NCI-H1105 treated with DMSO at 0.1 percent for 48 hours (cell line): ENCODE results near the gene AMY2A.
"Not testable (repeated sequence)": the region's sequence is repeated elsewhere in the genome, so short reads cannot be mapped to it uniquely, and the experiment has no call there.

Source experiments
- DNase-seq: peaks from one replicate; lab custom pipeline; 2025; lab: John Stamatoyannopoulos, UW

Gene AMY2A

GRCh38 chr1:103616994-103617477 lies at the start of gene AMY2A:
AMY2A (plus strand) TSS chr1:103617427; CDS start chr1:103617441, 14 bp downstream.
- DNase-seq = not testable (repeated sequence)

GRCh38 chr1:103569493-103569892 lies 47.7 kb upstream of the AMY2A start:
- no peak for DNase-seq

DNA sequence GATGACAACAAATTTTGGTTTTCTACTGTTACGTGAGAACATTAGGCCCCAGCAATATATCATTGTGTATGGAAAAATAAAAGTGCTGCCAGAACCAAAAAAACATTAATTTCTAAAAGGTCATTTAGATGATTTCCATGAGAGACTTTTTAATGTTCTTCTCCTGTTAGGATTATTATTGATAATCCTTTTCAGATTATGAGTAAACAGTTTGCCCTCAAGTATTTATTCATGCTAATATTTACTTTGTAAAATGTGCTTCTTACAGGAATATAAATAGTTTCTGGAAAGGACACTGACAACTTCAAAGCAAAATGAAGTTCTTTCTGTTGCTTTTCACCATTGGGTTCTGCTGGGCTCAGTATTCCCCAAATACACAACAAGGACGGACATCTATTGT lies 45.9 kb upstream of the AMY2A start, which contains the start of gene AMY2B:
Gene AMY2B (plus strand): TSS at position 301 of the 400 bp plus-strand sequence. CDS start 14 bp downstream, at position 315.
- not testable (repeated sequence) for DNase-seq

DNA sequence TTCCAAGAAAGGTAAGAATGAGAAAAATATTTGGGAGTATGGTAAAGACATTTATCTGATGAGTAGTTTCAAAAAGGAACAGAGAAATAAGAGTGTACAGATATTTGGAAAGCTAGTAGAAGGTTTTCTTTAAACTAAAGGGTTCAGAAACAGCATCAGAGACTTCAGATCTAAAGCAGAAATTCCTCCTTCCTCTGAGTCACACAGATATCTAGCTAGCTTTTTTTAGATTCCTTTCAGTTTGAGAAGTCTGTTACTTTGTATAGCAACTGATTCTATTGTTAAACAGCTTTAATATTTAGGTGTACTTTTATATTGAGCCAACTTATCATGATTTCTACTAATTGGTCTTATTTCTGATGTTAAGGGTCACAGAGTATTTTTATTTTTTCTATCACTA lies 41.2 kb upstream of the AMY2A start:
- DNase-seq = no peak

DNA sequence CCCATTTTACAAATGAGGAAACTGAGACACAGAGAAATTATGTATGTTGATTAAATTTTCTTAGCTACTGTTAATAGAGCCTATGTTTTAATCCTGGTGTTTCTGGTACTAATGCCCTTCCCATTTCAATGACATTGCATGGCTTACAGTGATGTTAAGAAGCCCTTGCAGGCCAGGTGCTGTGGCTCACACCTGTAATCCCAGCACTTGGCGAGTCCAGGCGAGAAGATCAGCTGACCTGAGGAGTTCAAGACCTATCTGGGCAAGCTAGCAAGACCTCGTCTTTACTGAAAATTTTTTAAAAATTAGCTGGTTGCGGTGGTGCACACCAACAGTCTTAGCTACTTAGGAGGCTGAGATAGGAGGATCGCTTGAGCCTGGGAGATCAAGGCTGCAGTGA lies 40.4 kb upstream of the AMY2A start:
- DNase-seq = not testable (repeated sequence)

DNA sequence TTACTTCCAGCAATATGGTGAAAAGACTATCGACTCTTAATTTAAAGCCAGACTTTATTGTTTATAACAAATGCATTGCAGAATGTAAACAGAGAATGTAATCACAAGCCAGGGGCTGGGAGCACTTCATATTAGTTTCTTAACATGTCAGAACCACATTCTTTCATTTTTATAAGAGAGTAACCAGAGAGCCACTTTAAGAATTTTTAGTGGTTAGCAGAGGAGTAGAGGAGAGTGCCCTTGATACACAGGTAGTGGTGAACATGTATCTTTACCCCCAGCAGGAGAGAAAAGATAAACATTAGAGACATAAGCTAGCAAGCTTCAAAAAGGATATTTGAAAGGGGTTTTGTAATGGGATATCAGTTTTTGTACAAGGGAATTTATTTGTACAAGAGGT lies 34.8 kb upstream of the AMY2A start:
- no peak for DNase-seq

DNA sequence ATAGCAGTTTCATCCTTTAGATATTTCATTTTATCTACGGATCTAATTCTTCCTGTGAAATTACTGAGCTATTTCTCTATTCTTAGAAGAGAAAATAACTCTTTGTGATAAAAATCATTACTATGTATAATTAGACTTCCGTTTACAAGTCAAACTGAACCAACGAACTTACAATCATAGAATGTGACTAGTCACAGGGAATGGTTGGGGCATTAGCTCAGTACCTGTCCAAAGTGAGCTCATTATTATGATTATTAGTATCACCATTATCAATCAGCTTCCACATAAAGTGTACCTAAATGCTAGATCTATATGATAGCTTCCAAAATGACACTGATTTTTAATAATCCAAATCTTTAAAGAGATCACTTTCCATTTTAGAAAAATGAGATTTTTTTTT lies 33.3 kb upstream of the AMY2A start:
- DNase-seq = no peak

GRCh38 chr1:103584537-103584936 lies 32.7 kb upstream of the AMY2A start:
- DNase-seq = no peak

DNA sequence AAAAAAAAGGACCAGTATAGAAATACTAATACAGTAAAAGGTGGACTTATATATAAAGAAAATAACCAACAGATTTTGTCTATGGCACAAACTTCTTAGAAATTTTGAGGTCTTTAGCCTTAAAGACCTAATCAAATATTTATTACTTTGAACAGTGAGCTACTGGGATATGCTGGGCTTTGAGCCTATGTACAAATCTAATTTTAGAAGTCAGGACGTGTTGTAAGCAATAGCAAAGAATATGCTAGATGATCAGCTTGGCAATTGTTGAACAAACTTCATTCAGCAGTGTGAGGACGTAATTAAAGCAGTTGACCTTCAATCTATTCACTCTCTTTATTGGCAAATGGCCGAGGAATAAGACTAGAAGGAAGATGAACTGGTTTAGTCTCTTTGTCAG lies 14.5 kb upstream of the AMY2A start:
- DNase-seq = not testable (repeated sequence)

GRCh38 chr1:103616362-103616761 lies 865 bp upstream of the AMY2A start:
- DNase-seq = no peak

- DNase-seq = not testable (repeated sequence)
Measured at GRCh38 chr1:103627436-103627835, 10.2 kb downstream of the AMY2A start.

GRCh38 chr1:103641194-103641593 lies 24.0 kb downstream of the AMY2A start:
- not testable (repeated sequence) for DNase-seq

- not testable (repeated sequence) for DNase-seq
Measured at GRCh38 chr1:103643908-103644307, 26.7 kb downstream of the AMY2A start.

DNA sequence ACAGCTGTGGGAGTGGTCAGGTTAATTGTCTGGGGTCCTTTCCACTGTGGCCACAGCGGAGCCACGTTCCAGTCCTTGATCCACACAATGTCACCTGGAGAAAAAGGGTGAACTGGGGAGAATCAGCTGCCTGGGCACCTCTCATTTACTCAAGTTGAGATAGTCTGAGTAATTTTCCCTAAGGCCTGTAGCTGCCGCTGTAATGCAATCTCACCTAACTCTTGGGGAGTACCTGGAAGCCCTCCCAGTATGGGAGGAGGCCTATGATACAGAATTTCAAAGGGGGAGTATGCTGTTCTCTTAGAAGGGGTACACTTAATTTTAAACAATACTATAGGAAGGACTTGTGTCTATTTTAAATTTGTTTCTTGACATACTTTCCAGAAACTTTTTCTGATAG lies 33.1 kb downstream of the AMY2A start:
- DNase-seq = not testable (repeated sequence)

- not testable (repeated sequence) for DNase-seq
Measured at GRCh38 chr1:103650889-103651288, 33.7 kb downstream of the AMY2A start.

DNA sequence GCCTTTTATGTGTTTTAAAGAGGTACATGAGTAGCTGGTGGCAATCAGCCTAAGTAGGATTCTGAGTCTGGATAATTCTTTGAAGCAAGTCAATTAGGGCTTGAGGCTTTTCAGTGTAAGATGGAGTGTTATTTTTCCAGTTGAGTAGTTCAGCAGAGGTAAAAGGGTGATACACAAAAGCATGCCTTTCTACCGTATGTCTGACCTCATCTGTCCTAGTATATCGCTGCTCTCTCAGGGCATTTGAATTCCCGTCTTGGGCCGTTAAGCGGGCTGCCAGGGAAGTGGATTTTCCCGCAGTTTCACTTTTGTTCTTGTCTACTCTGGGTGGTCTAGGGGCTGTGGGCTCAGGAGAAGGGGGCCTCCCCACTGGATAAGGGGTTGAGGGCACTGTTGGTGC lies 36.9 kb downstream of the AMY2A start:
- not testable (repeated sequence) for DNase-seq

- DNase-seq = not testable (repeated sequence)
Measured at GRCh38 chr1:103655460-103655859, 38.2 kb downstream of the AMY2A start, which contains the start of gene AMY1A. AMY1A (plus strand) TSS chr1:103655760; CDS start chr1:103656331, 571 bp downstream.
